Measurements from ENCODE around the gene NRXN2.

Gene NRXN2

GRCh38 chr11:64621283-64622019, 101.5 kb downstream of the NRXN2 start:
- H3K4me3 Mint-ChIP-seq: no peak overlapping the region
- no peak for DNase-seq (ENCODE audit: low spot score)
- H3K36me3 Mint-ChIP-seq (ENCODE audit: low read depth): no peaks in the 10 kb centered on the region
- H3K4me1 Mint-ChIP-seq (ENCODE audit: low read depth): no peaks in the 10 kb centered on the region
- H3K9me3 Mint-ChIP-seq: no peaks in the 10 kb centered on the region
- no peaks in the 10 kb centered on the region for H3K27me3 Mint-ChIP-seq (ENCODE audit: low read depth)
- H3K27ac Mint-ChIP-seq: no peak overlapping the region

GRCh38 chr11:64620381-64620971, 102.5 kb downstream of the NRXN2 start:
- Mint-ChIP-seq H3K9me3 (no peaks in the 10 kb centered on the region), H3K27ac (no peak overlapping the region)
- no peak for DNase-seq (ENCODE audit: low spot score)

GRCh38 chr11:64619811-64620380, 103.1 kb downstream of the NRXN2 start:
- Mint-ChIP-seq H3K36me3 (ENCODE audit: low read depth) (no peaks in the 10 kb centered on the region), H3K4me1 (ENCODE audit: low read depth) (no peaks in the 10 kb centered on the region), H3K27me3 (ENCODE audit: low read depth) (no peaks in the 10 kb centered on the region), H3K4me3 (no peak overlapping the region), H3K27ac (no peak overlapping the region), H3K9me3 (no peaks in the 10 kb centered on the region)
- DNase-seq (ENCODE audit: low spot score): no peak

More at GRCh38 chr11:64620381-64620971, 102.5 kb downstream of the NRXN2 start:
- no peaks in the 10 kb centered on the region for H3K36me3 Mint-ChIP-seq (ENCODE audit: low read depth)
- no peak overlapping the region for H3K4me3 Mint-ChIP-seq
- no peaks in the 10 kb centered on the region for H3K27me3 Mint-ChIP-seq (ENCODE audit: low read depth)
- no peaks in the 10 kb centered on the region for H3K4me1 Mint-ChIP-seq (ENCODE audit: low read depth)

- no peaks in the 10 kb centered on the region for H3K36me3 Mint-ChIP-seq (ENCODE audit: low read depth)
- H3K27ac Mint-ChIP-seq: no peak overlapping the region
- no peak overlapping the region for H3K4me3 Mint-ChIP-seq
- H3K9me3 Mint-ChIP-seq: no peaks in the 10 kb centered on the region
- H3K27me3 Mint-ChIP-seq (ENCODE audit: low read depth): no peaks in the 10 kb centered on the region
- DNase-seq (ENCODE audit: low spot score): no peak
- H3K4me1 Mint-ChIP-seq (ENCODE audit: low read depth): no peaks in the 10 kb centered on the region
These were observed 103.8 kb downstream of the NRXN2 start for GRCh38 chr11:64619196-64619595.

- Mint-ChIP-seq H3K4me3 (no peak overlapping the region), H3K36me3 (ENCODE audit: low read depth) (no peaks in the 10 kb centered on the region), H3K4me1 (ENCODE audit: low read depth) (peaks cover 2% of the 10 kb centered on the region), H3K9me3 (no peaks in the 10 kb centered on the region), H3K27me3 (ENCODE audit: low read depth) (peaks cover 6% of the 10 kb centered on the region), H3K27ac (no peak overlapping the region)
- DNase-seq (ENCODE audit: low spot score): no peak
These were observed 106.2 kb downstream of the NRXN2 start for GRCh38 chr11:64616817-64617216.

GRCh38 chr11:64614917-64615316, 108.1 kb downstream of the NRXN2 start:
- peaks cover 2% of the 10 kb centered on the region for H3K4me1 Mint-ChIP-seq (ENCODE audit: low read depth)
- H3K4me3 Mint-ChIP-seq: no peak overlapping the region
- no peaks in the 10 kb centered on the region for H3K9me3 Mint-ChIP-seq
- H3K27me3 Mint-ChIP-seq (ENCODE audit: low read depth): peaks cover 6% of the 10 kb centered on the region
- H3K36me3 Mint-ChIP-seq (ENCODE audit: low read depth): no peaks in the 10 kb centered on the region
- no peak for DNase-seq (ENCODE audit: low spot score)
- H3K27ac Mint-ChIP-seq: no peak overlapping the region

- no peaks in the 10 kb centered on the region for H3K36me3 Mint-ChIP-seq (ENCODE audit: low read depth)
- no peak overlapping the region for H3K4me3 Mint-ChIP-seq
- H3K9me3 Mint-ChIP-seq: no peaks in the 10 kb centered on the region
- H3K27me3 Mint-ChIP-seq (ENCODE audit: low read depth): peaks cover 6% of the 10 kb centered on the region
- H3K4me1 Mint-ChIP-seq (ENCODE audit: low read depth): peaks cover 2% of the 10 kb centered on the region
- H3K27ac Mint-ChIP-seq: no peak overlapping the region
- no peak for DNase-seq (ENCODE audit: low spot score)
These were observed 109.3 kb downstream of the NRXN2 start for GRCh38 chr11:64613648-64614047.

- Mint-ChIP-seq H3K27ac (no peak overlapping the region), H3K4me1 (ENCODE audit: low read depth) (peaks cover 2% of the 10 kb centered on the region), H3K9me3 (no peaks in the 10 kb centered on the region), H3K36me3 (ENCODE audit: low read depth) (no peaks in the 10 kb centered on the region), H3K4me3 (no peak overlapping the region), H3K27me3 (ENCODE audit: low read depth) (peaks cover 6% of the 10 kb centered on the region)
- DNase-seq (ENCODE audit: low spot score): no peak
These were observed 110.9 kb downstream of the NRXN2 start for GRCh38 chr11:64611869-64612646.

GRCh38 chr11:64611176-64611575, 111.8 kb downstream of the NRXN2 start:
- H3K27ac Mint-ChIP-seq: no peak overlapping the region
- no peak overlapping the region for H3K4me3 Mint-ChIP-seq
- H3K27me3 Mint-ChIP-seq (ENCODE audit: low read depth): peaks cover 6% of the 10 kb centered on the region
- peaks cover 2% of the 10 kb centered on the region for H3K4me1 Mint-ChIP-seq (ENCODE audit: low read depth)
- H3K9me3 Mint-ChIP-seq: no peaks in the 10 kb centered on the region
- no peaks in the 10 kb centered on the region for H3K36me3 Mint-ChIP-seq (ENCODE audit: low read depth)
- DNase-seq (ENCODE audit: low spot score): no peak

- H3K36me3 Mint-ChIP-seq (ENCODE audit: low read depth): no peaks in the 10 kb centered on the region
- H3K9me3 Mint-ChIP-seq: no peaks in the 10 kb centered on the region
- peaks cover 6% of the 10 kb centered on the region for H3K27me3 Mint-ChIP-seq (ENCODE audit: low read depth)
- no peak for DNase-seq (ENCODE audit: low spot score)
- H3K4me3 Mint-ChIP-seq: no peak overlapping the region
- peaks cover 2% of the 10 kb centered on the region for H3K4me1 Mint-ChIP-seq (ENCODE audit: low read depth)
- no peak overlapping the region for H3K27ac Mint-ChIP-seq
These were observed 112.4 kb downstream of the NRXN2 start for GRCh38 chr11:64610596-64610995.

GRCh38 chr11:64609436-64610047, 113.5 kb downstream of the NRXN2 start:
- no peak for DNase-seq (ENCODE audit: low spot score)
- H3K9me3 Mint-ChIP-seq: no peaks in the 10 kb centered on the region
- H3K27ac Mint-ChIP-seq: no peak overlapping the region
- no peaks in the 10 kb centered on the region for H3K36me3 Mint-ChIP-seq (ENCODE audit: low read depth)
- H3K4me3 Mint-ChIP-seq: no peak overlapping the region
- H3K27me3 Mint-ChIP-seq (ENCODE audit: low read depth): peaks cover 6% of the 10 kb centered on the region
- H3K4me1 Mint-ChIP-seq (ENCODE audit: low read depth): peaks cover 2% of the 10 kb centered on the region

GRCh38 chr11:64608636-64609035, 114.4 kb downstream of the NRXN2 start:
- Mint-ChIP-seq H3K4me1 (ENCODE audit: low read depth) (peaks cover 2% of the 10 kb centered on the region), H3K27ac (no peak overlapping the region), H3K9me3 (no peaks in the 10 kb centered on the region), H3K27me3 (ENCODE audit: low read depth) (peaks cover 6% of the 10 kb centered on the region), H3K36me3 (ENCODE audit: low read depth) (no peaks in the 10 kb centered on the region), H3K4me3 (no peak overlapping the region)
- DNase-seq (ENCODE audit: low spot score): no peak

GRCh38 chr11:64608046-64608445, 115.0 kb downstream of the NRXN2 start:
- H3K27me3 Mint-ChIP-seq (ENCODE audit: low read depth): peaks cover 3% of the 10 kb centered on the region
- H3K9me3 Mint-ChIP-seq: no peaks in the 10 kb centered on the region
- H3K27ac Mint-ChIP-seq: no peak overlapping the region
- DNase-seq (ENCODE audit: low spot score): no peak
- peaks cover 2% of the 10 kb centered on the region for H3K4me1 Mint-ChIP-seq (ENCODE audit: low read depth)
- no peak overlapping the region for H3K4me3 Mint-ChIP-seq
- no peaks in the 10 kb centered on the region for H3K36me3 Mint-ChIP-seq (ENCODE audit: low read depth)

Measured in T-helper 2 cell treated with Interferon-gamma antibody and Interleukin-4, amounts not matched to agents 5 μg/mL and 100 μg/mL, for 36 hours (primary cell).